ENCODE measurements around the gene CCDC51. TPM values are rescaled to one million over a fixed set of nuclear protein-coding genes. Genes with fewer than 3 reads are reported as not detected.

CCDC51 gene
- total and polyA plus RNA-seq, 2 of the 13 experiments (the other 11 are each of a cell fraction or from before 2014, with no cell fraction given): 18.1 to 29.4 TPM

DNA sequence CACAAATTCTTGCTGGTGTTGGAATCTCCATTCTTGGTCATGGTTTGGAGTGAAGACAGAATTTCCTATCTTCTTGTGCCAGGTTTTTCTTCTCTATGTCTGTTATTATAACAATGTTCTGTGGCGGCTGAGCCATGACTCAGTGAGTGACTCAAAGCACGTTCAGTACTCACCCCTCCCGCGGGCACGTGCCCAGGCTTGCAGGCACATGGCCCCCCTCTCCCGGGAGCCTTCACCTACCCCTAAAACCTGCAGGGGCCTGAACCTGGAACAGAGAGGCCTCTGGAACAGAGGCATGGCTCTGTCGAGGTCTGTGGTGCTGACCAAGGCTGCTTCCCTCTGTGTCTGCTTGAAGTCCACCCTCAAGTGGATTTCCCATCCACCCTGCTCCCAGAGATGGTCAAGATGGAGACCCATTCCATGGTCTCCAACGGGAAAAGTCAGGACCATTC, 37.6 kb downstream of the CCDC51 start (continued):
- TF ChIP-seq, protein P1, sequence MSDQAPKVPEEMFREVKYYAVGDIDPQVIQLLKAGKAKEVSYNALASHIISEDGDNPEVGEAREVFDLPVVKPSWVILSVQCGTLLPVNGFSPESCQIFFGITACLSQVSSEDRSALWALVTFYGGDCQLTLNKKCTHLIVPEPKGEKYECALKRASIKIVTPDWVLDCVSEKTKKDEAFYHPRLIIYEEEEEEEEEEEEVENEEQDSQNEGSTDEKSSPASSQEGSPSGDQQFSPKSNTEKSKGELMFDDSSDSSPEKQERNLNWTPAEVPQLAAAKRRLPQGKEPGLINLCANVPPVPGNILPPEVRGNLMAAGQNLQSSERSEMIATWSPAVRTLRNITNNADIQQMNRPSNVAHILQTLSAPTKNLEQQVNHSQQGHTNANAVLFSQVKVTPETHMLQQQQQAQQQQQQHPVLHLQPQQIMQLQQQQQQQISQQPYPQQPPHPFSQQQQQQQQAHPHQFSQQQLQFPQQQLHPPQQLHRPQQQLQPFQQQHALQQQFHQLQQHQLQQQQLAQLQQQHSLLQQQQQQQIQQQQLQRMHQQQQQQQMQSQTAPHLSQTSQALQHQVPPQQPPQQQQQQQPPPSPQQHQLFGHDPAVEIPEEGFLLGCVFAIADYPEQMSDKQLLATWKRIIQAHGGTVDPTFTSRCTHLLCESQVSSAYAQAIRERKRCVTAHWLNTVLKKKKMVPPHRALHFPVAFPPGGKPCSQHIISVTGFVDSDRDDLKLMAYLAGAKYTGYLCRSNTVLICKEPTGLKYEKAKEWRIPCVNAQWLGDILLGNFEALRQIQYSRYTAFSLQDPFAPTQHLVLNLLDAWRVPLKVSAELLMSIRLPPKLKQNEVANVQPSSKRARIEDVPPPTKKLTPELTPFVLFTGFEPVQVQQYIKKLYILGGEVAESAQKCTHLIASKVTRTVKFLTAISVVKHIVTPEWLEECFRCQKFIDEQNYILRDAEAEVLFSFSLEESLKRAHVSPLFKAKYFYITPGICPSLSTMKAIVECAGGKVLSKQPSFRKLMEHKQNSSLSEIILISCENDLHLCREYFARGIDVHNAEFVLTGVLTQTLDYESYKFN (CRISPR knock-in tag; conservative IDR thresholded peaks at IDR 0.05): no peak
- TF ChIP-seq FOSL2 (CRISPR knock-in tag; IDR thresholded peaks at IDR 0.05) (0 out of 2 replicates have a peak, but pooled peaks have one; percentile 9), MED13 (CRISPR knock-in tag; IDR thresholded peaks at IDR 0.05) (no peak), ZNF382 (CRISPR knock-in tag; IDR thresholded peaks at IDR 0.05; ENCODE audit: borderline replicate concordance) (no peak), ZNF605 (CRISPR knock-in tag; IDR thresholded peaks at IDR 0.05) (no peak), POLR2AphosphoS5 (IDR thresholded peaks at IDR 0.05; ENCODE audit: low read depth, low read length) (peak; percentile 41), NFIC (IDR thresholded peaks at IDR 0.05; ENCODE audit: low read length) (no peak), ZFP37 (CRISPR knock-in tag; IDR thresholded peaks at IDR 0.05; ENCODE audit: borderline replicate concordance) (no peak), ZNF782 (CRISPR knock-in tag; IDR thresholded peaks at IDR 0.05; ENCODE audit: borderline replicate concordance) (no peak), AKAP8 (CRISPR knock-in tag; IDR thresholded peaks at IDR 0.05) (peak; percentile 68; the same call in 1 of the 2 replicates), AGO2 (optimal IDR thresholded peaks at IDR 0.05; ENCODE audit: low read depth, low read length) (peak; percentile 27)
- TF ChIP-seq, protein P2, sequence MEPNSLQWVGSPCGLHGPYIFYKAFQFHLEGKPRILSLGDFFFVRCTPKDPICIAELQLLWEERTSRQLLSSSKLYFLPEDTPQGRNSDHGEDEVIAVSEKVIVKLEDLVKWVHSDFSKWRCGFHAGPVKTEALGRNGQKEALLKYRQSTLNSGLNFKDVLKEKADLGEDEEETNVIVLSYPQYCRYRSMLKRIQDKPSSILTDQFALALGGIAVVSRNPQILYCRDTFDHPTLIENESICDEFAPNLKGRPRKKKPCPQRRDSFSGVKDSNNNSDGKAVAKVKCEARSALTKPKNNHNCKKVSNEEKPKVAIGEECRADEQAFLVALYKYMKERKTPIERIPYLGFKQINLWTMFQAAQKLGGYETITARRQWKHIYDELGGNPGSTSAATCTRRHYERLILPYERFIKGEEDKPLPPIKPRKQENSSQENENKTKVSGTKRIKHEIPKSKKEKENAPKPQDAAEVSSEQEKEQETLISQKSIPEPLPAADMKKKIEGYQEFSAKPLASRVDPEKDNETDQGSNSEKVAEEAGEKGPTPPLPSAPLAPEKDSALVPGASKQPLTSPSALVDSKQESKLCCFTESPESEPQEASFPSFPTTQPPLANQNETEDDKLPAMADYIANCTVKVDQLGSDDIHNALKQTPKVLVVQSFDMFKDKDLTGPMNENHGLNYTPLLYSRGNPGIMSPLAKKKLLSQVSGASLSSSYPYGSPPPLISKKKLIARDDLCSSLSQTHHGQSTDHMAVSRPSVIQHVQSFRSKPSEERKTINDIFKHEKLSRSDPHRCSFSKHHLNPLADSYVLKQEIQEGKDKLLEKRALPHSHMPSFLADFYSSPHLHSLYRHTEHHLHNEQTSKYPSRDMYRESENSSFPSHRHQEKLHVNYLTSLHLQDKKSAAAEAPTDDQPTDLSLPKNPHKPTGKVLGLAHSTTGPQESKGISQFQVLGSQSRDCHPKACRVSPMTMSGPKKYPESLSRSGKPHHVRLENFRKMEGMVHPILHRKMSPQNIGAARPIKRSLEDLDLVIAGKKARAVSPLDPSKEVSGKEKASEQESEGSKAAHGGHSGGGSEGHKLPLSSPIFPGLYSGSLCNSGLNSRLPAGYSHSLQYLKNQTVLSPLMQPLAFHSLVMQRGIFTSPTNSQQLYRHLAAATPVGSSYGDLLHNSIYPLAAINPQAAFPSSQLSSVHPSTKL (CRISPR knock-in tag; IDR thresholded peaks at IDR 0.05): no peak
- TF ChIP-seq, protein P3, sequence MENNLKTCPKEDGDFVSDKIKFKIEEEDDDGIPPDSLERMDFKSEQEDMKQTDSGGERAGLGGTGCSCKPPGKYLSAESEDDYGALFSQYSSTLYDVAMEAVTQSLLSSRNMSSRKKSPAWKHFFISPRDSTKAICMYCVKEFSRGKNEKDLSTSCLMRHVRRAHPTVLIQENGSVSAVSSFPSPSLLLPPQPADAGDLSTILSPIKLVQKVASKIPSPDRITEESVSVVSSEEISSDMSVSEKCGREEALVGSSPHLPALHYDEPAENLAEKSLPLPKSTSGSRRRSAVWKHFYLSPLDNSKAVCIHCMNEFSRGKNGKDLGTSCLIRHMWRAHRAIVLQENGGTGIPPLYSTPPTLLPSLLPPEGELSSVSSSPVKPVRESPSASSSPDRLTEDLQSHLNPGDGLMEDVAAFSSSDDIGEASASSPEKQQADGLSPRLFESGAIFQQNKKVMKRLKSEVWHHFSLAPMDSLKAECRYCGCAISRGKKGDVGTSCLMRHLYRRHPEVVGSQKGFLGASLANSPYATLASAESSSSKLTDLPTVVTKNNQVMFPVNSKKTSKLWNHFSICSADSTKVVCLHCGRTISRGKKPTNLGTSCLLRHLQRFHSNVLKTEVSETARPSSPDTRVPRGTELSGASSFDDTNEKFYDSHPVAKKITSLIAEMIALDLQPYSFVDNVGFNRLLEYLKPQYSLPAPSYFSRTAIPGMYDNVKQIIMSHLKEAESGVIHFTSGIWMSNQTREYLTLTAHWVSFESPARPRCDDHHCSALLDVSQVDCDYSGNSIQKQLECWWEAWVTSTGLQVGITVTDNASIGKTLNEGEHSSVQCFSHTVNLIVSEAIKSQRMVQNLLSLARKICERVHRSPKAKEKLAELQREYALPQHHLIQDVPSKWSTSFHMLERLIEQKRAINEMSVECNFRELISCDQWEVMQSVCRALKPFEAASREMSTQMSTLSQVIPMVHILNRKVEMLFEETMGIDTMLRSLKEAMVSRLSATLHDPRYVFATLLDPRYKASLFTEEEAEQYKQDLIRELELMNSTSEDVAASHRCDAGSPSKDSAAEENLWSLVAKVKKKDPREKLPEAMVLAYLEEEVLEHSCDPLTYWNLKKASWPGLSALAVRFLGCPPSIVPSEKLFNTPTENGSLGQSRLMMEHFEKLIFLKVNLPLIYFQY (CRISPR knock-in tag; IDR thresholded peaks at IDR 0.05; ENCODE audit: borderline replicate concordance): no peak
- TF ChIP-seq, protein P4, sequence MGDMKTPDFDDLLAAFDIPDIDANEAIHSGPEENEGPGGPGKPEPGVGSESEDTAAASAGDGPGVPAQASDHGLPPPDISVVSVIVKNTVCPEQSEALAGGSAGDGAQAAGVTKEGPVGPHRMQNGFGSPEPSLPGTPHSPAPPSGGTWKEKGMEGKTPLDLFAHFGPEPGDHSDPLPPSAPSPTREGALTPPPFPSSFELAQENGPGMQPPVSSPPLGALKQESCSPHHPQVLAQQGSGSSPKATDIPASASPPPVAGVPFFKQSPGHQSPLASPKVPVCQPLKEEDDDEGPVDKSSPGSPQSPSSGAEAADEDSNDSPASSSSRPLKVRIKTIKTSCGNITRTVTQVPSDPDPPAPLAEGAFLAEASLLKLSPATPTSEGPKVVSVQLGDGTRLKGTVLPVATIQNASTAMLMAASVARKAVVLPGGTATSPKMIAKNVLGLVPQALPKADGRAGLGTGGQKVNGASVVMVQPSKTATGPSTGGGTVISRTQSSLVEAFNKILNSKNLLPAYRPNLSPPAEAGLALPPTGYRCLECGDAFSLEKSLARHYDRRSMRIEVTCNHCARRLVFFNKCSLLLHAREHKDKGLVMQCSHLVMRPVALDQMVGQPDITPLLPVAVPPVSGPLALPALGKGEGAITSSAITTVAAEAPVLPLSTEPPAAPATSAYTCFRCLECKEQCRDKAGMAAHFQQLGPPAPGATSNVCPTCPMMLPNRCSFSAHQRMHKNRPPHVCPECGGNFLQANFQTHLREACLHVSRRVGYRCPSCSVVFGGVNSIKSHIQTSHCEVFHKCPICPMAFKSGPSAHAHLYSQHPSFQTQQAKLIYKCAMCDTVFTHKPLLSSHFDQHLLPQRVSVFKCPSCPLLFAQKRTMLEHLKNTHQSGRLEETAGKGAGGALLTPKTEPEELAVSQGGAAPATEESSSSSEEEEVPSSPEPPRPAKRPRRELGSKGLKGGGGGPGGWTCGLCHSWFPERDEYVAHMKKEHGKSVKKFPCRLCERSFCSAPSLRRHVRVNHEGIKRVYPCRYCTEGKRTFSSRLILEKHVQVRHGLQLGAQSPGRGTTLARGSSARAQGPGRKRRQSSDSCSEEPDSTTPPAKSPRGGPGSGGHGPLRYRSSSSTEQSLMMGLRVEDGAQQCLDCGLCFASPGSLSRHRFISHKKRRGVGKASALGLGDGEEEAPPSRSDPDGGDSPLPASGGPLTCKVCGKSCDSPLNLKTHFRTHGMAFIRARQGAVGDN (CRISPR knock-in tag; IDR thresholded peaks at IDR 0.05): peak; percentile 17; the same call in 1 of the 2 replicates

All from HepG2 (cell line).